Fibroblast of lung (primary cell): ENCODE measurements around the gene FAM47B.

Source experiments
- EZH2 ChIP-seq: IDR thresholded peaks from 2 replicates; pipeline ENCODE4 v1.5.1; 2012; ENCODE audit warnings: low read length, control low read depth, mild to moderate bottlenecking; ENCODE audit errors: missing control alignments
- TF ChIP-seq, protein P1 (sequence below), 2 donors: IDR thresholded peaks in 1 of 2; conservative IDR thresholded peaks in 1 of 2; 1 replicate in 1 of 2; 2 replicates in 1 of 2; pipeline ENCODE4 v1.5.1; 2011 to 2012; ENCODE audit warnings: low read length in 2 of 2, control low read depth in 1 of 2, inconsistent platforms in 1 of 2, low read depth in 1 of 2, mild to moderate bottlenecking in 1 of 2

GRCh38 chrX:34987646-34988045 is 45.0 kb downstream of the FAM47B start:
- TF ChIP-seq, protein P1, sequence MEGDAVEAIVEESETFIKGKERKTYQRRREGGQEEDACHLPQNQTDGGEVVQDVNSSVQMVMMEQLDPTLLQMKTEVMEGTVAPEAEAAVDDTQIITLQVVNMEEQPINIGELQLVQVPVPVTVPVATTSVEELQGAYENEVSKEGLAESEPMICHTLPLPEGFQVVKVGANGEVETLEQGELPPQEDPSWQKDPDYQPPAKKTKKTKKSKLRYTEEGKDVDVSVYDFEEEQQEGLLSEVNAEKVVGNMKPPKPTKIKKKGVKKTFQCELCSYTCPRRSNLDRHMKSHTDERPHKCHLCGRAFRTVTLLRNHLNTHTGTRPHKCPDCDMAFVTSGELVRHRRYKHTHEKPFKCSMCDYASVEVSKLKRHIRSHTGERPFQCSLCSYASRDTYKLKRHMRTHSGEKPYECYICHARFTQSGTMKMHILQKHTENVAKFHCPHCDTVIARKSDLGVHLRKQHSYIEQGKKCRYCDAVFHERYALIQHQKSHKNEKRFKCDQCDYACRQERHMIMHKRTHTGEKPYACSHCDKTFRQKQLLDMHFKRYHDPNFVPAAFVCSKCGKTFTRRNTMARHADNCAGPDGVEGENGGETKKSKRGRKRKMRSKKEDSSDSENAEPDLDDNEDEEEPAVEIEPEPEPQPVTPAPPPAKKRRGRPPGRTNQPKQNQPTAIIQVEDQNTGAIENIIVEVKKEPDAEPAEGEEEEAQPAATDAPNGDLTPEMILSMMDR (conservative IDR thresholded peaks at IDR 0.05 in 1 of 2, IDR thresholded peaks at IDR 0.05 in 1 of 2; ENCODE audit: low read depth in 1 of 2, low read length in 2 of 2), result no peak
- TF ChIP-seq EZH2, result no peak
